ENCODE data around the gene ZNF286A.

- TF ChIP-seq RAD21 (IDR thresholded peaks at IDR 0.05; ENCODE audit: low read depth) (no peak), CREB1 (IDR thresholded peaks at IDR 0.05; ENCODE audit: low read depth) (no peak), EP300 (IDR thresholded peaks at IDR 0.05; ENCODE audit: borderline replicate concordance) (no peak)
These were observed 38.5 kb downstream of the ZNF286A start for GRCh38 chr17:15738066-15738465.

All from Ishikawa (cell line).